NCI-H1694 (cell line): ENCODE data around the gene SF1.

ENCODE experiments used
- DNase-seq: peaks from one replicate; lab custom pipeline; 2025; lab: John Stamatoyannopoulos, UW

Gene SF1

DNA sequence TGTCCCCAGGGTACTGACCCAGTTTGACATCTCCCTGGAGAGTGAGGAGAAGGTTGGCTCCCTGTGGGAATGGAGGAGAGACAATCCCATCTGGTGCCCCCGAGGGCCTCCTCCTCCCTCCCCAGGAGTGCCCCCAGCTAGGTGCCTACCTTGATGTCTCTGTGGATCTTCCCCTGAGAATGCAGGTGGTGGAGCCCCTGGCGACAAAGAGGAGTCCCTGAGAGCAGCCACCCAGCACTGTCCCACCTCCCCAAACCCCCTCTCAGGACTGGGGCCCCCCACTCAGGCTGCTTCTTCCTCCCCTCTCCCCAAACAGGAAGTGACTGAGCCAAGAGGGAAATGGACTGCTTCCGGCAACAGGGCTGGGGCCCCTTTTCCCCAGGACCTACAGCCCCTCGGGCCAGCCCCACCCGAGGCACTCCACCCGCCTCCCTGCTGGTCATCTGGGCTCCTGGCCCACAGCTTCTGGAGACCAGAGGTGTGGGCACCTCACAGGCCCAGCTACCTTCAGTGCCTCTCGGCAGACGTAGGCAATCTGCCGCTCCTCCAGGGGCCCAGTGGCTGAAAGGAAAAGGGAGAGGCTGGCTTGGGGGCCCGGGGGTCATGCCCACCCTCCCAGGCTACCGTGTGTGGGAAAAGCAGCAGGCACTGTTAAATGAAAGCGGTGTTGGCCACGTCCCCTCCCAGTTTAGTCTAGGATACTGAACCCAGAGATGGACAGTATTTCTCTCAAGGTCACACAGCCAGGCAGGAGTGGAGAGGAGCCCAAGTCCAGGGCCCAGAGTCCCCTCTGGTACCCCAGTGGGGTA lies 23.4 kb upstream of the SF1 start:
- no peak for DNase-seq

DNA sequence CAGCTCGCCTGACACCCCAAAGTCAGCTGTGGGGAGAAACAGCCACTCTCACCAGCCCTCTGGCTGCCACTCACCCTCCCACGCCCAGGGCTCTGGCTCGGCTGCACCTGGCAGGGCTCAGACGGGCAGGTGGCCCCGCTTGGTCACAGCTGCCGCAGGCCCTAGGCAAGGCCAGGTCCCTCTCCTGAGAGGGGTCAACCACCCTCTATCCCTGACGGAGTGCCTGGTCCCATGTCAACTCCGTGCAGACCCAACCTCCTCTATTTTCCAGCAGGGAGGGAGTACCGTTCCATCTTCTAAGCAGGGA lies 22.8 kb upstream of the SF1 start:
- no peak for DNase-seq

DNA sequence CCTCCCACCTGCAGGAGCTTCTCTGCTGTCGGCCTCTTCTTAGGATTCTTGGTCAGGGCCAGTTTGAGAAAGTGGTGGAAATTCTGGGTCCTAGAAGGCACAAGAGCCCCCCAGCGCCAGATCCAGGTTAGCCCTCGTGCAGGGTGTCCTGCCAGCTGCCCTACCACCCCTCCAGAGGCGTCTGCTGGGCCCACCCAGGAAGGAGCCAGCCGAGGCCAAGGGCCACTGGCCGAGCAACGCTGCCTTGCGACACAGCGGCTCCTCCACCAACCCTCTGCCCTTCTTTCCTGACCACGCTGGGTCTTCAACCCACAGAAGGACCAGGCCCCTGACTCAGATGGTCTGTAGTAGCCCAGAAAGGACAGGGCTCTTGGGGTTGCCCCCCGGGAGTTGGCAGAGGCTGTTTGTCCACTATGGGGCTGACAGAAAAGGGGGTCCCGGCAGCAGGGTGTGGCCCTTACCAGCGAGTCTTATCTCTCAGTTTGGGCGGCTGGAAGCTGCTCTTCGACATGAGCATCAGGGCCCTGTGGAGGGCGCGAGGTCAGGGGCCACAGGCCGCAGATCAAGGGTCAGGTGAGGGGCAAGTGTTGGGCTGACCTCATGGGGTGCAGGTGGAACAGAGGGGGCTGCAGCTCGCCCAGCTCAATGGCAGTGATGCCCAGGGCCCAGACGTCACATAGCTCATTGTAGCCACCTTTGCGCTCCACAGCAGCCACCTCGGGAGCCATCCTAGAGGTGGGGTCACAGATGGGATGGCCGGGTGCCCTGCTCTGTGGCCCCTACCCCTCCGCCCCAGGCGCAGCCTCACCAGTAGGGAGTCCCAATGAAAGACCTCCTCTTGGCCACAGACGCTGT lies 22.2 kb upstream of the SF1 start:
- DNase-seq = no peak

DNA sequence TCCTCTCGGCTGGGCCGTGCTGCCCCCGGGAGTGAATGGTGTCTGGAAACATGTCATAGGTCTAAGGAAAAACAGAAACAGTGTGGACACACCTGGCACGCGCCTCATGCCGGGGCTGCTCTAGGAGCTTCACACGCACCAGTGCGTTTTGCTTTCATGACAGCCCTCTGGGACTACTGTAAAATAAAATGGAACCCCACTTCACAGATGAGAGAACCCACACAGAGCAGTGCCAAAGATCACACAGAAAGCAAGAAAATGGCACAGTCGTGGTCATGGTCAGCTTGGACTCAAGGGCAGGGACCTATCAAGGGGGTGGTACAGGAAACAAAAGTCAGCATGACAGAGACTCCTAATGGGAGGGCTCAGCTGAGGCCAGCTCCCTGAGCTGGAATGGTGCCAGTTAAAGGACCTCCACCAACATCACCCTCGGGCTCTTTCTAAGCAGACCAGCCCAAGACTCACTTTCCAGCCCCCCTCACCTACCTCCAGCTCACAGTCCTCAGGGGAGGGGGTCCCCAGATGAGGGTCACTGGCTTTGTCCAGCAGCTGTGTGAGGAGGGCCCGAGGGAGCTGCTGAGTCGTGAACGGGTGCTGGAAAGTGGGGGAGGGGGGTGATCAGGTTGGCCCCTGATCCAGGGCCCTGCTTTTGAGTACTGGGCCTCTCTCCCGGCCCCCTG lies 21.4 kb upstream of the SF1 start:
- DNase-seq = no peak

DNA sequence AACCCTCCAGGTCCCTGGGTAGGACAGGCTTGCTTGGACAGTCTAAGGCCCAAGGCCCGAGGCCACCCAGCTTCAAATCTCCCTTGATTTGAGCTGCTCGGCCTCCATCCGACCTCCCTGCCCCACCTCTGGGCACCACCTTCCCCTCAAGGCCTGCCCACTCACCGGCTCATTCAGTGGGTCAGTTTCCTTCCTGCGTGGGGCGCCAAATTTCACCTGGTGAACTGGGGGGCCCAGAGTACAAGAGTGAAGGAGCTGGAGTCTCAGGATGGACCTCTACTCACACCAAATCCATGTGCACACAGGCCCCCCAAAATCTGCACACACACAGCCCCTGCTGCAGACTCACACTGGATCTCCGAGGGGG lies 20.9 kb upstream of the SF1 start:
- no peak for DNase-seq

DNA sequence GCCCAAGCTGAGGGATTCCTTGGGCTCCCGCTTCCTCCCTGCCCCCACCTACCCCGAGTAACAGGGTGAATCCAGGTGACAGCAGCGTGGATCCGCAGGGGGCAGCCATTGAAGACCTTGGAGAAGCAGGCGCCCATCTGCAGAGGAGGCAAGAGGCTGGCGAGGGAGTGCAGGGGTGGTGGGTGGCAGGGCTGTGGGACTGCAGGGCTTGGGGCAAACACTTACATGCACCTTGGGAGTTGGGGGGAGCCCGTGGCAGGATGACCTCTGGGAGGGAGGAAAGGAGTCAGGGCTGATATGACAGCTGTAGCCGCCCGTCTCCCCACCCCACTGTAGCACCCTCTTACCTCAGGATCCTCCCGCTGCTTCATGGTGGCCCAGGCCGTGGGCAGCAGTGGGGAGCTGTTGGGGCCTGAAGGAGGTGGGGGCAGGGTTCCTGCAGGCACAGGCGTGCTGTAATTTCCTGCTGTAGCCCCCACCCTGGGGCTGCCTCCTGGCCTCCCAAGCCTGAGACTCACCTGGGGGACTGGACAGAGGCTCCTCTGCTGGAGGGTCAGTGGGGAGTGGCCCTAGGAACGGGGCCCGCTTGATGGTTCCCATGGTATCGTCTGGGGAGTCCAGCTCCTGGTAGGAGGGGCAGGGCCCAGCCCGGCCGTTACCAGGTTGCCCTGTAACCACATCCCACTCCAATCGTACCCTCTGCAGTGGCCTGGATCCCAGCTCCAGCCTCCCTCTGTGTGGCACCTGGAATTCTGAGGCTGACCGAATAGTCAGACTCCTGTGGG lies 18.6 kb upstream of the SF1 start:
- no peak for DNase-seq

DNA sequence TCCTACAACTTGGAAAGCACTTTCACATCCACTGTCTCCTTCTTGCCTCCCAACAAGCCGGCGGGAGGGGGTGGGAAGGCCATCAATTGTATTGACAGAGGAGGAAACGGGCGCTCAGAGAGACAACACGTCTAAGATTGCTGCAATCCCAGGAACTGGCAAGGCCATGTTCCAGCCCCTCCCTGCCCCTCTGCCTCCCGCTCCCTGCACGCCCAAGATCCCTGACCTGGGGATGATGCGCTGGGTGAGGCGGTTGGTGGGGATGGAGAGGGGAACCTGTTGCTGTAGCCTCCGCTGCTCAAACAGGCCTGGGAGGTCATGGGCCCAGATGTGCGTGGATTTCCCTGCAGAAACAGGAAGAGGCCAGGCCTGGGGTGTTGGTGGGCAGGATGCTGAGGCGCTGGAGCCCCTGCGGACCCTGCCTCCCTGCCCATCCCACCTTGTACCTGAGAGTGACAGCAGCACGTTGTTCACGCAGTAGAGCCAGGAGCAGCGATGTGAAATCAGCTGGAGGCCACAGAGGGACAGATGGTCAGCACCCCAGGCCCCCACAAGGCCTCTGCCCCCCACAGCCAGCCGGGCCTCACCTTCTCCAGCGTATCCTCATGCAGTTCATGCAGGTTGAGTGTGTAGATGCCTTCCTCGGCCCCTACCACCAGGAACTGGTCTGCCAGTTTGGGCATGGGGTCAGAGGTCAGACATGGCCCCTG lies 17.9 kb upstream of the SF1 start:
- no peak for DNase-seq

DNA sequence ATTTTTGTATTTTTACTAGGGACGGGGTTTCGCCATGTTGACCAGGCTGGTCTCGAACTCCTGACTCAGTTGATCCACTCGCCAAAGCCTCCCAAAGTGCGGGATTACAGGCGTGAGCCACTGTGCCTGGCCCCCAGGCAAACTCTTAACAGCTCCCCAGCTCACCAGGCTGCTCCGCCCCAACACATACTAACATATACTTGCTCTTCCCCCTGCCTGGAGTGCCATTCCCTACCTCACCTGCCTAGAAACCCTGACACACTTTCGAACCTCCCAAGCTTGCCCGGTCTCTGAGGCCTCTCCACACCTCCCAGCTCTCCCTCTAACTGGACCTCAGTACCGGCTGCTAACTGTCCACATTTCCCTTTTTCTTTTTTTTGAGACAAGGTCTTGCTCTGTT lies 16.2 kb upstream of the SF1 start:
- no peak for DNase-seq

DNA sequence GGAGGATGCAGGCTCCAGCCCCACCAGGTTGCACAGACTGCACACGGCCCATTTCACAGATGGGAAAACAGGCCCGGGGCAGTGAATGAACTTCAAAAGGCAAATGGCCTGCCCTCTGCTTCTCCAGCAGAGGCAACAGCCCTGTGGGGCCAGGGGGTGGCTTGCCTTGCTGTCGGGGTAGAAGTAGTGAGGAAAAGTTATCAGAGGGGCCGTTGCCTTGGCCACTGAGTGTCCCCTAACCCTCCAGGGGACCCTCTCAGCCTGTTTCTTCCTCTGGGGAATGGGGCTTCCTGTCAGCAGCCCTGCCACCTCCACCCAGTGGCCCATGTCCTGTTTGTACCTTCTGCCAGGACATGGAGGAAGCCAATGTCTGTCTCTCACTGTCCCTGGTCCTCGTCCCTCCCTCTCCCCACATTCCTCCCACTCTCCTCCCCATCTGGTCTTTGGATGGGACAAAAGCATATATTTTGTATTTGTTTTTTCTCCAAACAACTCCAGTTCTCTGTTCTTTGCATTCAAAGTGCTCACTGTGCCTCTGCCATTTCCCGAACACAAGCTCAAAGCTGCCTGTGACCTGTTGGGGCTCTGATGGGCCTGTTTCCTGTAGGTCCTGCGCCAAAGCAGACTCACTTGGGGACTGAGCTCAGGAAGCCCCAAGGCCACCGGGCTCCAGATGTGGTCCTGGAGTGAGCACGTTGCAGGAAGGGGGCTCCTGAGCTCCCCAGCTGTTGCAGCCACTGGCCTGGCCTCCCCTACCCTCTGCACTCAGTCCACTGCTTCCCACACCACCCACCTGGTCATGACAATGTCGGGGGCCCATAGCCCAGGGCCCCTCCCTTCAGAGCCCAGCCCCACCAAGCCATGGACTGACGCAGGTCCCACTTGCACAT lies 15.2 kb upstream of the SF1 start:
- no peak for DNase-seq

DNA sequence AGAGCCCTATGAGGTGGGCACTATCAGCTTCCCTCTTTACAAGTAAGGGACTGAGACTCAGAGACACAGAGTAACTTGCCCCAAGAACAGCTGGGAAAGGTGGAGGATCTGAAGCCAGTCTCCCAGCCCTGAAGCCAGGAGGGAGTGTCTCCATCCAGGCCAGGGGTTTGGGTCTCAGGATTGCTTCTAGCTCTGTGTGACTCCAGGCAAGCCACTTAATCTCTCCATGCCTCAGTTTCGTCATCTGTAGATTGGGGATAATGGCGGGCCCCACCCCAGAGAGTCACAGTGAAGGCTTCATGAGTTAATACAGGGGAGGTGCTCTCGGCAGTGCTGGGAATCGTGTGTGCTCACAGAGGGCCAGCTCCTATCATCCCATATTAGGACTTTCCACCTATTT lies 14.1 kb upstream of the SF1 start:
- DNase-seq = no peak

DNA sequence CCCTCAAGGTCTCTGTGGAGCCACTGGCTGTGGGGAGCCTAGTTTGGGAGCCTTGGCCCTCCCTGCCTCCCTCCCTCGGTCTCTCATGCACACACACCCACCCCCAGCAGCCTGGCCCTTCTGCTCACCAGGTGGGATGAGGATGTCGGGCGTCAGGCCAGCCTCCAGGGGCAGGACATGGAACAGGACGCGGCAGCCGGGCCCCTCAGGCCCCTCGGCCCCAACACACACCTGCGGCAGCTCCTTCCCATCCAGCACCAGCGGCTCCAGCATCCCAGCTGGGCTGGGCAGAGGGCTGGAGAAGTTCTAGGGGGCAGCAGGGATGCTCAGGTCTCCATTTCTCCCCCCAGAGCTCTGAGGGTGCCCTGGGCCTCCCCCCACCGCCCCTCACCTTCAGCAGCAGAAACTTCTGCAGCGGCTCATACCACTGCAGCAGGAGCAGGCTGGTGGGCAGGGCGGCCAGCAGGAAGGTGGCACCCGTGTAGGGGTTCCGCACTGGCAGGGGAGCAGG lies 13.5 kb upstream of the SF1 start:
- no peak for DNase-seq

DNA sequence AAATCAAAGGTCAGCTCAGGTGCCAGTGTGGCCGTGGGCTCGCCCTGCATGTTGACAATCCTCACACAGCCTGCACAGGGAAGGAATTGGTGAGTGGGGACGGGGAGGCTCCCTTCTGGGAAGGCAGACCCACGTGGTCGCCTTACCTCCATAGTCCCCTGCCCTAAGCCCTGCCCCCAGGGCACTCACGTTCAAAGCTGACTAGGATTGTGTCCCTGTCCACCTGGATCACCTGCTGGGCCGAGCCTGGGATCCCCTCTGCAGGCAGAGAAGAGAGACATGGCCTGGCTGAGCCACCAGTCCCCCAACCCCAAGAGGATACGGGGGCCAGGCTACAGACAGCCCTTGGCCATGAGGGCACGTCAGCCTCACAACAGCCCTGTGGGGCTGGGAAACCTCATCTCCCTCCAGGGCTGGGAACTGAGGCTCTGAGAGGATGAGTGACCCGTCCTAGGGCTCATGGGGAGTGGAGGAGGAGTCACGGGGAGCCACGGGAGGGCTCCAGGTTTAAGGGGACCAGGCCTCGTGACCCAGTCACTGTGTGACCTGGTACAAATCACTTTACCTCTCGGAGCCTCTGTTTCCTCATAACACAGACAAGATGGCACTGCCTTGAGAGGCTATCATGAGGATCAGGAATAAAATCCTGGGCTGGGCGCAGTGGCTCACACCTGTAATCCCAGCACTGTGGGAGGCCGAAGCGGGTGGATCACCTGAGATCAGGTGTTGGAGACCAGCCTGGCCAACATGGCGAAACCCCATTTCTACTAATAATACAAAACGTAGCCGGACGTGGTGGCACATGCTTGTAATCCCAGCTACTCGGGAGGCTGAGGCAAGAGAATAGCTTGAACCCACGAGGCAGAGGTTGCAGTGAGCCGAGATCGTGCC lies 12.1 kb upstream of the SF1 start:
- no peak for DNase-seq

DNA sequence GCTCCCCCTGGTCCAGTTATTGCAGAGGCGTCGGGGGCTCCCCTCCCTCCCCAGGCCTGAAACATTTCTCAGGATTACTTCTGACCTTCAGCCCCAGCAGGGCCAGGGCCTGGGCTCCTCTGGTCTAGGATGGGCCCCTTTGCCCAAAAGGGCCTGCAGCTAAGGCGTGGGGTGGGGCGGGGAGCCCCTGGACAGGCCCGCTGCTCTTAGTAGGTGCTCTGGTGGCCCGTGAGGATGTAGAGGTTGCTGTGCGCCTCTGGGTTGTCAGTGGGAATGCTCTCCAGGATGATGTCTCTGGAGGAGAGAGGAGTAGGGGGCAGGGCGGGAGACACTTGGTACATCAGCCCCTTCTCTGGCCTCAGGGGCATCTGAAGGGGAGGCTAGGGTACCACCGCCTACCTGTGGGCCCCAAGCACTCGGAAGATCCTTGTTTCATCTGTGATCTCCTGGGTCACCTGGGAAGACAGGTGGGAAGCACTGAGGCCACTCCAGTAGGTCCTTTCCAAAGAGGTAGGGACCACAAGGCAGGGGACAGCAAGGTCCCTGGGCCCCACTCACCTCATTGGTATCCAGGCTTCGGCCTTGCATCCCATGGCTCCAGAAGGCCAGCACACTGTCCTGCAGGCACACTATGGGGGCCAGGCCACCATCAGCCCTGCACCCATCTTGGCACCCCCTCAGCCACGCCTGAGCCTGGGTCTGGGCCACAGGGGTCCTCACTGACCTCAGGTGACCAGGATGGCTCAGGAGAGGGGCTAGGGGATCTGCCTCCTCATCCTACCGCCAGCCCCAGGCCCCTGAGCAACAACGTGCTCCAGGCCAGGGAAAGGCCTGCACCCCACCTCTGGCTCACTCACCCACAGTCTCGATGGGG lies 11.2 kb upstream of the SF1 start:
- DNase-seq = no peak

DNA sequence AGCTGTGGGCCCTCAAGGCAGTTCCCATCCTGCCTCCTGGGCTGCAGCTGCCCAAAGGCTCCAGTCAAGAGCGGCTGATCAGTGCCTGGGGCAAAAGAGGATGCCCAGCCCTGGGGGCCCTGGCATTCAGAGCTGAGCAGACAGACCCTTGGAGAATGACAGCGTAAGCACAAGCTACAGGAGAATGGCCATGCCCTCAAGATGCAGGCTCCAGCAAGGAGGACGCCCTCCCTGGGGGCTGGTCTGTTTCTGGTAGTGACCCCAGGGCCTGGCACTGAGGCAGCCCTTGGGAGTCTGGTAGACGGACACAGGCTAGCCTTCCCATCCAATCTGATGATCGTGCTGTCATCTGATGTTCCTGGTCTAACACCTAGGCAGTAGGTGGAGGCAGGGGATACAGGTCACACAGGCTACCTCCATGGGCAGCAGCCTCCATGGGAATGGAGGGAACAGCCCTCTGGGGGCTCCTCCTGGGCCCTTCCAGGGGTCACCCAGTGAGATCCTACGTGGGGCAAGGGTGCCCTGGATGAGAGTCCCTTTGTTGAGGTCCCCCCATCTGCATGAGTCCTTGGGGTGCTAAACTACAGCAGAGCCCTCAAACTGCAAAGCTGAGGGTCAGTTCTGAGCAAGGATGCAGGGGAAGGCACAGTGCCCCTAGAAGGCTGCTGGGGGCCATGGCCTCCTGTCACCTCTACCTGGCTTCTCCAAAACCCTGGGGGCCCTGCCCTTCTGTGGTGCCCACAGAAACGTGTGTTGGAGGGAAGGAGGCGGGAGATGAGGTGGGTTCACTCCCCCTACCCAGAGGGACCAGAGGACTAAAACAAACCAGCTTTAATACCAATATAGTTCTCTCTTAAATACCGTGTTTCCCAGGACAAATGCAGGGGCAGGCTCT lies 10.2 kb upstream of the SF1 start:
- DNase-seq = no peak

DNA sequence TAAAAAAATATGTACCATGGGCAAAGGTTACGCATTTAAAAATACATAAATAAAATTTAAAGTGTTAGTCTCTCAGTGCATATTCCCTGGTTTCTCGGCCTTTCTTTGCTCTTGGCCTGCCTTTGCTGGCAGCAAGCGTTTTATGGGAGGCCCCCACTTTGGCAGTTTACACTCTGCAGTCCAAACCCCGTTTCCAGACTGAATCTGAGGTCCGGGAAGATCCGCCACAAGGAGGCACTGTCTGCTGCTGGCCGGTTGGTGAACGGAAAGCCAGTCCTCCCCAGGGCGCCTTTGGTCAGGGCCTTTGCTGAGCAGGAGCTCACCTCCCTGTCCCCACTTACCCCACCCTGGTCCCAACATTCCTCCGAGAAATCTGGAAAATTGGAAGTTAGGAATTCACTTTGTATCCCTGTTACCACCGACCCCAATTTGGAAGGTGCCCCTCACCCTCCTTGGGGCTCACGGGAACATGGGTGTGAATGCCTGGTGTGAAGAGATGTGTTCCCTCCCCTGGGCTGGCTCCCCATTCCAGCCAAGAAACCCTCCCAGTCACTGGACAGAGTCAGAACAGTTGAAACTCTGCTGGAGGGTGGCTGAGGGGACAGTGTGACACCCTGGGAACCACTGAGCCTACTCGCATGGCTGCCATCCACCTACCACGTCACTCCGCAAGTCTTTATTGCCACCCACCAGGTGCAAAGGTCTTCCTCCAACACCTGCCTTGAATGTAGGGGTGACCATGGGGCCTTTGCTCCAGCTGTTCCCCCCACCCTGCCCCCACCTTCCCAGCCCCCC lies 9.4 kb upstream of the SF1 start:
- no peak for DNase-seq

DNA sequence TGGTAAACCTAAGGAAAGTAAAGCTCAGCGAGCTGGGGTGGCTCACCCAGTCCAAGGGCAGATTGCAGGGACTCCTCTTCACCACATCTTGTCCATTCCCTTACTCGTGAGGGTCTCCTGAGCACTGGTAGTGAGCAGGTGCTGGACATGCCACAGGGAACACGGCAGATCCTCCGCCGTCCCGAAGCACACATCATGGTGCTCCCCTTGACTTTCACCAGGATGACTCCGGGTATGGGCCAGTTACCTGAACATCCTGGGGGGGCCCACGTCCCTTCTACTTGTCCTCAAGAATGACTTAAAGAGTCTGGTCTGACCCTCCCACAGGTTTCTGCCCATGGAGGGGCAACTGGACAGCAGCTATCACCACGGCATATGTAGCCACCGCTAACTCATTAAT lies 8.0 kb upstream of the SF1 start:
- no peak for DNase-seq
